ENCODE data around the gene DNM2. TPM values are rescaled to one million over a fixed set of nuclear protein-coding genes. Genes with fewer than 3 reads are reported as not detected.

Gene DNM2
- total and polyA plus RNA-seq, 10 of the 15 experiments (the other 5 are each of a cell fraction or from before 2014, with no cell fraction given), result 1.2 to 146 (median 68.9) TPM

- POLR2A ChIA-PET, result interaction anchor here (1.2 kb wide), 1 partner anchor 23 kb away, joined by 4 read pairs; no protein-coding TSS in a partner anchor
- Histone ChIP-seq H3K4me2 (ENCODE audit: control insufficient read depth, insufficient read depth) (no peak overlapping the region), H3K9me3 (replicated peaks; ENCODE audit: control insufficient read depth, insufficient read depth, low read length) (no peaks in the 10 kb centered on the region), H3K27ac (ENCODE audit: control insufficient read depth, insufficient read depth) (no peak overlapping the region), H3K9ac (ENCODE audit: control insufficient read depth, insufficient read depth, low read length) (no peak overlapping the region), H3K4me3 (no peak overlapping the region), H3K79me2 (ENCODE audit: control insufficient read depth, insufficient read depth, low read length) (peaks cover 15% of the 10 kb centered on the region), H3K4me1 (ENCODE audit: control insufficient read depth, insufficient read depth, low read length) (peaks cover 15% of the 10 kb centered on the region), H4K20me1 (ENCODE audit: control insufficient read depth, insufficient read depth) (no peaks in the 10 kb centered on the region; the same call in 1 of the 2 replicates), H3K27me3 (replicated peaks in 1 of 2; ENCODE audit: control insufficient read depth in 2 of 2, insufficient read depth in 2 of 2, low read length in 1 of 2) (no peaks in the 10 kb centered on the region), H3K36me3 (ENCODE audit: control insufficient read depth in 2 of 2, insufficient read depth in 2 of 2, low read length in 1 of 2) (peaks cover 2 to 7% of the 10 kb centered on the region in 2 experiments; a peak in 3 of 4 replicates), H2AFZ (ENCODE audit: control insufficient read depth, low read depth, low read length) (no peak overlapping the region)
- ATAC-seq, result no peak
- WGBS (ENCODE audit: insufficient coverage, insufficient replicate concordance, low lambda C conversion rate, missing lambda C conversion rate), result 85% methylated on average over 10 of the region's 10 CpGs
- SMC1A ChIA-PET (ENCODE audit: uncharacterized antibody, unreplicated experiment), result interaction anchor here (1.2 kb wide), 1 partner anchor 38 kb away, joined by 3 read pairs; the partner anchor contains the start of gene DNM2
- FAIRE-seq, result no peak
- no peak for DNase-seq (ENCODE audit: low read depth, low spot score)
- intact Hi-C loops (cut with micrococcal nuclease; ENCODE audit: unreplicated experiment), result no loop called here
- in situ Hi-C loops (cut with MboI), result no loop called here
- BruUV-seq (replicated peaks), result no TSS peak
- 0 out of 2 replicates have a peak, but pooled peaks have one; percentile 21 for TF ChIP-seq POLR2A (IDR thresholded peaks at IDR 0.05; ENCODE audit: low read depth, low read length)
- no peak for TF ChIP-seq TAF1 (IDR thresholded peaks at IDR 0.05; ENCODE audit: borderline replicate concordance, low read depth, low read length)
- TF ChIP-seq EED (IDR thresholded peaks at IDR 0.05; ENCODE audit: low read depth), result no peak
- no peak for TF ChIP-seq NRF1 (conservative IDR thresholded peaks at IDR 0.05; ENCODE audit: low read depth, low read length)
- CTCF ChIA-PET, result no interaction called here
- RAD21 ChIA-PET (ENCODE audit: unreplicated experiment), result no interaction called here
Observed at GRCh38 chr19:10756371-10756770, 38.5 kb downstream of the DNM2 start.

- Histone ChIP-seq H3K9ac (ENCODE audit: control insufficient read depth, insufficient read depth, low read length) (no peak overlapping the region), H4K20me1 (ENCODE audit: control insufficient read depth, insufficient read depth) (no peaks in the 10 kb centered on the region; the same call in 1 of the 2 replicates), H3K27me3 (replicated peaks in 1 of 2; ENCODE audit: control insufficient read depth in 2 of 2, insufficient read depth in 2 of 2, low read length in 1 of 2) (no peaks in the 10 kb centered on the region), H3K36me3 (ENCODE audit: control insufficient read depth in 2 of 2, insufficient read depth in 2 of 2, low read length in 1 of 2) (peaks cover 6 to 11% of the 10 kb centered on the region in 2 experiments; a peak in 3 of 4 replicates), H3K27ac (ENCODE audit: control insufficient read depth, insufficient read depth) (no peak overlapping the region), H3K4me3 (no peak overlapping the region), H2AFZ (ENCODE audit: control insufficient read depth, low read depth, low read length) (no peak overlapping the region), H3K4me2 (ENCODE audit: control insufficient read depth, insufficient read depth) (no peak overlapping the region), H3K9me3 (replicated peaks; ENCODE audit: control insufficient read depth, insufficient read depth, low read length) (no peaks in the 10 kb centered on the region), H3K4me1 (ENCODE audit: control insufficient read depth, insufficient read depth, low read length) (peaks cover 15% of the 10 kb centered on the region), H3K79me2 (ENCODE audit: control insufficient read depth, insufficient read depth, low read length) (peaks cover 17% of the 10 kb centered on the region)
- ATAC-seq (no peak), DNase-seq (ENCODE audit: low read depth, low spot score) (no peak), FAIRE-seq (no peak)
- BruUV-seq (replicated peaks), result no TSS peak
- intact Hi-C loops (cut with micrococcal nuclease; ENCODE audit: unreplicated experiment), result no loop called here
- WGBS (ENCODE audit: insufficient coverage, insufficient replicate concordance, low lambda C conversion rate, missing lambda C conversion rate), result 94% methylated on average over 7 of the region's 7 CpGs
- CTCF ChIA-PET, result interaction anchor here (0.6 kb wide), 1 partner anchor 84 kb away, joined by 3 read pairs; no protein-coding TSS in a partner anchor
- RAD21 ChIA-PET (ENCODE audit: unreplicated experiment), result interaction anchor here (1.0 kb wide), 1 partner anchor 39 kb away, joined by 3 read pairs; the partner anchor contains the start of gene DNM2
- POLR2A ChIA-PET, result interaction anchor here (1.2 kb wide), 1 partner anchor 23 kb away, joined by 4 read pairs; no protein-coding TSS in a partner anchor
- SMC1A ChIA-PET (ENCODE audit: uncharacterized antibody, unreplicated experiment), result interaction anchor here (1.2 kb wide), 1 partner anchor 39 kb away, joined by 3 read pairs; the partner anchor contains the start of gene DNM2
- in situ Hi-C loops (cut with MboI), result no loop called here
- TF ChIP-seq NFXL1 (IDR thresholded peaks at IDR 0.05; ENCODE audit: borderline replicate concordance) (no peak), CHD4 (IDR thresholded peaks at IDR 0.05) (no peak), SMC3 (IDR thresholded peaks at IDR 0.05; ENCODE audit: borderline replicate concordance, low read length) (no peak), SPI1 (IDR thresholded peaks at IDR 0.05; ENCODE audit: borderline replicate concordance, insufficient read depth, low read depth, low read length) (no peak), SKIL (IDR thresholded peaks at IDR 0.05; ENCODE audit: low read depth, poor library complexity, severe bottlenecking) (no peak), MLLT1 (IDR thresholded peaks at IDR 0.05) (no peak), POU2F2 (IDR thresholded peaks at IDR 0.05; ENCODE audit: borderline replicate concordance, low read depth, low read length) (no peak), NFIC (IDR thresholded peaks at IDR 0.05; ENCODE audit: low read depth, low read length) (no peak), YY1 (IDR thresholded peaks at IDR 0.05; ENCODE audit: low read depth, low read length) (no peak), BCL11A (IDR thresholded peaks at IDR 0.05; ENCODE audit: low read depth, low read length) (no peak), SREBF2 (IDR thresholded peaks at IDR 0.05; ENCODE audit: low read length) (no peak), RB1 (IDR thresholded peaks at IDR 0.05; ENCODE audit: borderline replicate concordance) (no peak)
Observed at GRCh38 chr19:10756791-10757190, 38.9 kb downstream of the DNM2 start.
